Activated naive CD4-positive, alpha-beta T cell treated with anti-CD3 and anti-CD28 coated beads for 36 hours (primary cell): ENCODE measurements around the gene SYK. TPM values are rescaled to one million over a fixed set of nuclear protein-coding genes. Genes with fewer than 3 reads are reported as not detected.
A peak's percentile ranks its signal among the peaks of the same experiment; 100 is the strongest.

Experiments
- CTCF ChIA-PET: fragments of 350-600 bp; sonication (Branson Sonifier 250); formaldehyde crosslinking; loops from one replicate; lab custom pipeline; 2021; ENCODE audit warnings: antibody characterized with exemption; lab: Charles Lee
- DNase-seq: peaks from one replicate; pipeline ENCODE4 v3.0.0-alpha.2; 2020
- H3K27ac Mint-ChIP-seq: one replicate; pipeline ENCODE4 v1.8.0; 2021; ENCODE audit warnings: mild to moderate bottlenecking, mixed read lengths
- H3K27me3 Mint-ChIP-seq: one replicate; pipeline ENCODE4 v1.8.0; 2021; ENCODE audit warnings: low read depth, mixed read lengths
- H3K36me3 Mint-ChIP-seq: one replicate; pipeline ENCODE4 v1.8.0; 2021; ENCODE audit warnings: low read depth, mixed read lengths
- H3K4me1 Mint-ChIP-seq: one replicate; pipeline ENCODE4 v1.8.0; 2021; ENCODE audit warnings: low read depth, mixed read lengths
- H3K4me3 Mint-ChIP-seq: one replicate; pipeline ENCODE4 v1.8.0; 2021; ENCODE audit warnings: mild to moderate bottlenecking, moderate library complexity, mixed read lengths
- H3K9me3 Mint-ChIP-seq: one replicate; pipeline ENCODE4 v1.8.0; 2021; ENCODE audit warnings: mixed read lengths
- intact Hi-C: fragments of 100-400 bp; cut with micrococcal nuclease; formaldehyde crosslinking; loops from one replicate; pipeline ENCODE4 v1.15.1; 2023
- total RNA-seq, 2 experiments: library from RNA; stranded (reverse); gene quantifications; one replicate each; pipeline ENCODE4 v1.2.3, GENCODE V29; 2021

Gene SYK
- total RNA-seq, 2 experiments from 2014 or later: 0.07 to 0.19 TPM

GRCh38 chr9:90802386-90802985 is 867 bp downstream of the SYK start:
- DNase-seq: no peak
- intact Hi-C loops: no loop called here
- CTCF ChIA-PET: interaction anchor here (0.9 kb wide), 1 partner anchor 68 kb away, joined by 3 read pairs; no protein-coding TSS in a partner anchor
- Mint-ChIP-seq H3K27me3 (peaks cover 74% of the 10 kb centered on the region), H3K9me3 (no peaks in the 10 kb centered on the region), H3K4me3 (peak overlapping the region; percentile 56), H3K4me1 (peaks cover 2% of the 10 kb centered on the region), H3K27ac (no peak overlapping the region), H3K36me3 (no peaks in the 10 kb centered on the region)

GRCh38 chr9:90803860-90804593 is 2.4 kb downstream of the SYK start:
- Mint-ChIP-seq H3K27ac (no peak overlapping the region), H3K4me3 (no peak overlapping the region), H3K36me3 (no peaks in the 10 kb centered on the region), H3K4me1 (peaks cover 2% of the 10 kb centered on the region), H3K27me3 (peaks cover 74% of the 10 kb centered on the region), H3K9me3 (no peaks in the 10 kb centered on the region)
- no peak for DNase-seq
- CTCF ChIA-PET: no interaction called here
- intact Hi-C loops: no loop called here

- no peak for DNase-seq
- H3K9me3 Mint-ChIP-seq: no peaks in the 10 kb centered on the region
- peaks cover 2% of the 10 kb centered on the region for H3K4me1 Mint-ChIP-seq
- H3K27me3 Mint-ChIP-seq: peaks cover 71% of the 10 kb centered on the region
- intact Hi-C loops: no loop called here
- no peaks in the 10 kb centered on the region for H3K36me3 Mint-ChIP-seq
- H3K4me3 Mint-ChIP-seq: no peak overlapping the region
- H3K27ac Mint-ChIP-seq: no peak overlapping the region
- CTCF ChIA-PET: no interaction called here
Measured at GRCh38 chr9:90805006-90805996, 3.7 kb downstream of the SYK start.

- Mint-ChIP-seq H3K27ac (no peak overlapping the region), H3K9me3 (no peaks in the 10 kb centered on the region), H3K27me3 (peaks cover 58% of the 10 kb centered on the region), H3K4me3 (no peak overlapping the region), H3K4me1 (peaks cover 2% of the 10 kb centered on the region), H3K36me3 (no peaks in the 10 kb centered on the region)
- no peak for DNase-seq
- intact Hi-C loops: no loop called here
- CTCF ChIA-PET: no interaction called here
Measured at GRCh38 chr9:90807006-90807405, 5.4 kb downstream of the SYK start.

- intact Hi-C loops: no loop called here
- no peaks in the 10 kb centered on the region for H3K9me3 Mint-ChIP-seq
- CTCF ChIA-PET: interaction anchor here (1.4 kb wide), 1 partner anchor 86 kb away, joined by 3 read pairs; no protein-coding TSS in a partner anchor
- H3K36me3 Mint-ChIP-seq: no peaks in the 10 kb centered on the region
- H3K4me1 Mint-ChIP-seq: no peaks in the 10 kb centered on the region
- H3K27me3 Mint-ChIP-seq: peaks cover 47% of the 10 kb centered on the region
- H3K4me3 Mint-ChIP-seq: no peak overlapping the region
- DNase-seq: no peak
- no peak overlapping the region for H3K27ac Mint-ChIP-seq
Measured at GRCh38 chr9:90808398-90808797, 6.8 kb downstream of the SYK start.

- no peak overlapping the region for H3K4me3 Mint-ChIP-seq
- CTCF ChIA-PET: interaction anchor here (1.4 kb wide), 1 partner anchor 85 kb away, joined by 3 read pairs; no protein-coding TSS in a partner anchor
Measured at GRCh38 chr9:90808890-90809685, 7.5 kb downstream of the SYK start.

GRCh38 chr9:90810691-90811090 is 9.1 kb downstream of the SYK start:
- DNase-seq: no peak
- no peak overlapping the region for H3K4me3 Mint-ChIP-seq
- peaks cover 28% of the 10 kb centered on the region for H3K27me3 Mint-ChIP-seq
- CTCF ChIA-PET: interaction anchor here (0.6 to 0.8 kb wide), 2 partner anchors 15 kb away, joined by 3 to 6 read pairs; no protein-coding TSS in a partner anchor
- intact Hi-C loops: no loop called here
- H3K9me3 Mint-ChIP-seq: no peaks in the 10 kb centered on the region
- H3K36me3 Mint-ChIP-seq: no peaks in the 10 kb centered on the region
- no peak overlapping the region for H3K27ac Mint-ChIP-seq
- peaks cover 13% of the 10 kb centered on the region for H3K4me1 Mint-ChIP-seq

More at GRCh38 chr9:90808890-90809685, 7.5 kb downstream of the SYK start:
- H3K36me3 Mint-ChIP-seq: no peaks in the 10 kb centered on the region
- no peak overlapping the region for H3K27ac Mint-ChIP-seq
- H3K27me3 Mint-ChIP-seq: peaks cover 40% of the 10 kb centered on the region
- no peak for DNase-seq
- no peaks in the 10 kb centered on the region for H3K9me3 Mint-ChIP-seq
- H3K4me1 Mint-ChIP-seq: no peaks in the 10 kb centered on the region
- intact Hi-C loops: no loop called here

GRCh38 chr9:90813046-90813445 is 11.4 kb downstream of the SYK start:
- Mint-ChIP-seq H3K27me3 (peaks cover 16% of the 10 kb centered on the region), H3K4me3 (no peak overlapping the region), H3K27ac (no peak overlapping the region), H3K36me3 (no peaks in the 10 kb centered on the region), H3K9me3 (peaks cover 2% of the 10 kb centered on the region), H3K4me1 (peaks cover 17% of the 10 kb centered on the region)
- intact Hi-C loops: no loop called here
- CTCF ChIA-PET: no interaction called here
- DNase-seq: no peak

- H3K36me3 Mint-ChIP-seq: no peaks in the 10 kb centered on the region
- CTCF ChIA-PET: no interaction called here
- H3K27ac Mint-ChIP-seq: no peak overlapping the region
- peaks cover 2% of the 10 kb centered on the region for H3K9me3 Mint-ChIP-seq
- no peak overlapping the region for H3K4me3 Mint-ChIP-seq
- peaks cover 17% of the 10 kb centered on the region for H3K4me1 Mint-ChIP-seq
- DNase-seq: no peak
- peaks cover 13% of the 10 kb centered on the region for H3K27me3 Mint-ChIP-seq
- intact Hi-C loops: no loop called here
Measured at GRCh38 chr9:90813523-90813922, 11.9 kb downstream of the SYK start.

GRCh38 chr9:90814355-90814754 is 12.7 kb downstream of the SYK start:
- intact Hi-C loops: no loop called here
- Mint-ChIP-seq H3K27ac (no peak overlapping the region), H3K4me1 (peaks cover 17% of the 10 kb centered on the region), H3K9me3 (peaks cover 2% of the 10 kb centered on the region), H3K36me3 (no peaks in the 10 kb centered on the region), H3K4me3 (no peak overlapping the region), H3K27me3 (peaks cover 7% of the 10 kb centered on the region)
- no peak for DNase-seq
- CTCF ChIA-PET: no interaction called here

- DNase-seq: peak; percentile 46
- H3K36me3 Mint-ChIP-seq: no peaks in the 10 kb centered on the region
- H3K27me3 Mint-ChIP-seq: no peaks in the 10 kb centered on the region
- H3K4me3 Mint-ChIP-seq: no peak overlapping the region
- H3K27ac Mint-ChIP-seq: peak overlapping the region; percentile 9
- CTCF ChIA-PET: interaction anchor here (0.6 kb wide), 2 partner anchors 268 to 286 kb away, joined by 3 read pairs; no protein-coding TSS in a partner anchor
- peaks cover 2% of the 10 kb centered on the region for H3K9me3 Mint-ChIP-seq
- peaks cover 17% of the 10 kb centered on the region for H3K4me1 Mint-ChIP-seq
- intact Hi-C loops: no loop called here
Measured at GRCh38 chr9:90815183-90815943, 13.7 kb downstream of the SYK start.
